Measurements from ENCODE around the gene SMC6. TPM values are rescaled to one million over a fixed set of nuclear protein-coding genes. Genes with fewer than 3 reads are reported as not detected.

SMC6 gene, protein sequence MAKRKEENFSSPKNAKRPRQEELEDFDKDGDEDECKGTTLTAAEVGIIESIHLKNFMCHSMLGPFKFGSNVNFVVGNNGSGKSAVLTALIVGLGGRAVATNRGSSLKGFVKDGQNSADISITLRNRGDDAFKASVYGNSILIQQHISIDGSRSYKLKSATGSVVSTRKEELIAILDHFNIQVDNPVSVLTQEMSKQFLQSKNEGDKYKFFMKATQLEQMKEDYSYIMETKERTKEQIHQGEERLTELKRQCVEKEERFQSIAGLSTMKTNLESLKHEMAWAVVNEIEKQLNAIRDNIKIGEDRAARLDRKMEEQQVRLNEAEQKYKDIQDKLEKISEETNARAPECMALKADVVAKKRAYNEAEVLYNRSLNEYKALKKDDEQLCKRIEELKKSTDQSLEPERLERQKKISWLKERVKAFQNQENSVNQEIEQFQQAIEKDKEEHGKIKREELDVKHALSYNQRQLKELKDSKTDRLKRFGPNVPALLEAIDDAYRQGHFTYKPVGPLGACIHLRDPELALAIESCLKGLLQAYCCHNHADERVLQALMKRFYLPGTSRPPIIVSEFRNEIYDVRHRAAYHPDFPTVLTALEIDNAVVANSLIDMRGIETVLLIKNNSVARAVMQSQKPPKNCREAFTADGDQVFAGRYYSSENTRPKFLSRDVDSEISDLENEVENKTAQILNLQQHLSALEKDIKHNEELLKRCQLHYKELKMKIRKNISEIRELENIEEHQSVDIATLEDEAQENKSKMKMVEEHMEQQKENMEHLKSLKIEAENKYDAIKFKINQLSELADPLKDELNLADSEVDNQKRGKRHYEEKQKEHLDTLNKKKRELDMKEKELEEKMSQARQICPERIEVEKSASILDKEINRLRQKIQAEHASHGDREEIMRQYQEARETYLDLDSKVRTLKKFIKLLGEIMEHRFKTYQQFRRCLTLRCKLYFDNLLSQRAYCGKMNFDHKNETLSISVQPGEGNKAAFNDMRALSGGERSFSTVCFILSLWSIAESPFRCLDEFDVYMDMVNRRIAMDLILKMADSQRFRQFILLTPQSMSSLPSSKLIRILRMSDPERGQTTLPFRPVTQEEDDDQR
- polyA plus RNA-seq (2012; ENCODE audit: missing spikeins), result 29.0 TPM

DNA sequence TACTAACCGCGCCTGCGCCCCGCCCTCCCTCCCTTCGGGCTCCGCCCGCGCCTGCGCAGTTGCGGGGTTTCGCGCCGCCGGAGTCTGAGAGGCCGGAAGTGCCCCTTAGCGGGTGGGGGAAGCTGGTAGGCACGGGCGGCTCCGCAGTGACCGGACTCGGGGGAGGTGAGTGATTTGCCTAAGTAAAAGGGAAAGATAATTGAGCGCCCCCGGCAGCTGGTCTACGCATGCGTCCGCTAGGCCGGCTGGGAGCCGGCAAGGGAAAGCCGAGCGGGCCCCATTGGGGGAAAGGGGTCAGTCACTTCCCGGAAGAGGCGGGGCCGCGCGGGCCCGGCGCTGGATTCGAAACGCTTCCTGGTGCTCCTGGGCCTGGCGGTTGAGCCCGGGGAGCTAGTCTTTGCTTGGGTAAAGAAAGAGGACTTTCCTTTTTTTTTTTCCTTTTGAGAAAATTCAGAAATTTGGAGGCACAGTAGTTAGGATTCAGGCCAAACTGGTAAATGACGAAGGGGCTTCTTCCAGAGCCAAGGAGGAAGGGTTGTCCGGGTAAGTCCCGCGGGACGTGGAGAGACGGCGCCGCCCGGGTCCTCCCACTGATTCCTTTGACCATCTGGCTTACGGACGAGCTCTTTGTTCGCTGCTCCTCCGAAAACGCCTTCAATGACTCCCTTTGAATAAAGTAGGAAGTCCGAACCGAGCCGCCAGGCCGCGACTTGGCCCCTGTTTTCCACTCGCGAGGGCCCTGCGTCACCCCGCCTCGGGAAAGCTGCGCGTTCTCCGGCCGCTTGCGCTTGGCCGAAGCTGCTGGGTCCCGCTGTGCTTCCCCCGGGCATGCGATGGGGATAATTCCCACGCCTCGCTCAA lies at the start of gene SMC6, which contains the start of gene GEN1:
Gene SMC6 (minus strand): TSS at position 8 of the 861 bp plus-strand sequence. CDS start 7,864 bp downstream, outside the sequence.
Gene GEN1 (plus strand): TSS at position 336 of the 861 bp plus-strand sequence. CDS start 5,806 bp downstream, outside the sequence.
- TF ChIP-seq POLR2A (IDR thresholded peaks at IDR 0.05; ENCODE audit: low read depth, low read length), result no peak; the same call in 1 of the 2 replicates
- TF ChIP-seq TAF1 (IDR thresholded peaks at IDR 0.05; ENCODE audit: borderline replicate concordance, low read depth, low read length), result 0 out of 2 replicates have a peak, but pooled peaks have one; percentile 38
- TF ChIP-seq POLR2AphosphoS5 (IDR thresholded peaks at IDR 0.05; ENCODE audit: low read depth, low read length), result no peak
- FAIRE-seq (peak; percentile 84), DNase-seq (ENCODE audit: insufficient read length) (peak; percentile 79)

DNA sequence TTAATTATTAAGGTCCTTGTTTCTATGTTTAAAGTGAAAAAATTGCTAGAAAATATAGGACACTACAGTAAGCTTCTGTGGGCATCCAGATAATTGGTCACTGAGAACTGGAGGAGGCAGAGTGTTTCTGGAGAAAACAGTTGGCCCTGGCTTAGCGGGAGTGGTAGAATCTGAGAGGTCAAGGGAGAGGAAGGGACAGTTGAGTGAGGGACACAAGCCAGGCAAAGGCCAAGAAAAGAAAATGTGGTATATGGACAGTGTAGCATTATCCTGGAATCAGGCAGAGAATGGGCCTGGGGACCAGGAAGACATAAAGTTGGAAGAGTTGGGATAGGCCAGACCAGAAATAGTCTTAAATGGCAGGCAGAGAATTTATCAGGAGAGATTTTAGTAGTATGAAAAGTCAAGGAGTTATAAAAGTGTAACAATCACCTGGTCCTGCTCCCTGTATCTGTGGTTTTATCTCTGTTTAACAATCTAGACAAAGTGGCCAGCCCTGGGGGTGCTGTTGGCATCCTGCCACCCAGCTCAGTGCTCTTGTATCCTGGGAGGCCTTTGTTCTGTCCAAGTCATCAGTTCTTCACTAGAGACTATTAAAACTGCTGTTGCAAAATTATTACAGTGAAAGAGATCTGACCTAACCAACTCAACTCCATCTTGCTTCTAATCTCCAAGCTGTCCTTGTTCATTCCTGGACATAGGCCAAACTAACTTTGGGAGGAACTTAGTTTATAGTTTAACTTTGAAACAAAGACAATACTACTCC lies 47.3 kb upstream of the SMC6 start:
- no peak for TF ChIP-seq POLR2A (IDR thresholded peaks at IDR 0.05; ENCODE audit: low read depth, low read length)
- TF ChIP-seq TAF1 (IDR thresholded peaks at IDR 0.05; ENCODE audit: borderline replicate concordance, low read depth, low read length), result no peak
- DNase-seq (ENCODE audit: insufficient read length) (no peak), FAIRE-seq (no peak)

DNA sequence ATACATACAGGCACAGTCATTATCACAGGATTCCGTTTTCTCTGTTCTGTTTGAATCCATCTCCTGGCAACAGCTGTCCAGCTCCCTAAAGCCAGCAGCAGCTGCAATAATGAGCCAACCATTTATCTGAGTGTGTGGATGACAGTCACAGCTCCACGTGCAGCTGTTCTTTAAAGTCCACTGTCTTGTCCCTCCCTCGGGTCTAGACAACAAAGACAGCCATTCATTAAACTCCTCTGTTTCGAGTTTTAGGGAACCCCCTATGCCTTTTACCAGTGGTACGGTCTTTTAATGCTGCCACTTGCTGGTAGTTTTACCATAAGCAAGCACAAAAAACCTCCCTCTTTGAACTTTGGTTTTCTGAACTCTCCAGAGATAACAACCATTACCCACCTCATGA lies 46.6 kb upstream of the SMC6 start:
- FAIRE-seq, result no peak
- TF ChIP-seq TAF1 (IDR thresholded peaks at IDR 0.05; ENCODE audit: borderline replicate concordance, low read depth, low read length) (no peak), POLR2AphosphoS5 (IDR thresholded peaks at IDR 0.05; ENCODE audit: low read depth, low read length) (no peak), POLR2A (IDR thresholded peaks at IDR 0.05; ENCODE audit: low read depth, low read length) (no peak)
- DNase-seq (ENCODE audit: insufficient read length), result no peak

DNA sequence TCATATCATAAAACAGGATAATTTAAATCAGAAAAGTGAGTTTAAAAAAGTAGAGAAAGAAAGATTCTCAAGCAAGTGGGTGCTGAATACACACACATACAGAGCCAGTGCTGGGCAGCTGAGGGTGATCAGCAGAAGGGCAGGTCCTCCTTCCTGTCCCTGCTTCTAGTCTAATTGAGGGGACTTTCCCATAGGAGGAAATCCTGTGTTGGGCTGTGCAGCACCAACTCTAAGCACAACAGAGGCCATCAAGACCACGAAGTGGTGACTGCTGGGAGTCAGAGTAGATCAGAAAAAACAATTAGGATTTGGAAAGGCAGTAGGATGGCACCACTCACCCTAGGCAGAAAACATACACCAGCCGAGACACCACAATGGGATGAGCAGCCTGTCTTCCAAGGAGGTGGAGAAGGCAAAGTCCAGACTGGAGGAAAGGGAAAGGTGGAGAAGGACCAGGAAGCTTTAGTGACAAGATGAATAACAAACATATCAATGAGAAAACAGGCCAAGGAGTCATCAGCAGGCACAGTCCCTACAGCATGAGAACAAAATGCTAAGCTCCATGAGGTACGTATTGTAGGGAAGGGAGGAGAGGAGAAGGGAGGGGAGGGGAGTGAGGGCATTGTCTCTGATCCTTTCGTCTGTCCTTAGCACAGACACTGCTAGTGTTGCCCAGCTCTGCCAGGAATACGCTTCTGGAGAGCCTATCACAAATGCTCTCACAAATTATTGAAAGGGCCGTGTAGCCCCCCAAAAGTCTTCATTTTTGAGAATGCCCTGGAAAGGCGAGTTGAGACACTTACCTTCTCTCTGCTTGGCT lies 45.9 kb upstream of the SMC6 start:
- no peak for FAIRE-seq
- DNase-seq (ENCODE audit: insufficient read length), result no peak
- no peak for TF ChIP-seq TAF1 (IDR thresholded peaks at IDR 0.05; ENCODE audit: borderline replicate concordance, low read depth, low read length)
- no peak for TF ChIP-seq POLR2AphosphoS5 (IDR thresholded peaks at IDR 0.05; ENCODE audit: low read depth, low read length)
- no peak for TF ChIP-seq POLR2A (IDR thresholded peaks at IDR 0.05; ENCODE audit: low read depth, low read length)

DNA sequence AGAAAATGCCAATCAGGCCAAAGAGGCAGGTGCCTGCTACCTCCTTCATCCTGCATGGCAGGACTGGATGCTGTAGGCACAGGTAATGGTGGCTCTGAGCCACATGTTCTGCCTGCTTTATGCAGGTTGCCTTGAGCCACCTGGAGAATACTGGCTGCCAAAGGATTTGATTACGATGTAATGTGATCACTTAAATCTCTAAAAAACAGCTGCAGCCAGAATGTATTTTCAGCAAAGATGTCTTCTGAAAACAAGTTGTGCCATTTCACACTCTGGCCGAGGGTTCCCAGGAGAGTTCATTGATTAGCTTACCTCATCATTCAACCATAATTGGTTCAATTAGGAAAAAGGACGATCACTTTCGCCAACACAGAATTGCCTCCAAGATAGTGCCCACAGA lies 44.7 kb upstream of the SMC6 start:
- no peak for TF ChIP-seq POLR2A (IDR thresholded peaks at IDR 0.05; ENCODE audit: low read depth, low read length)
- no peak for TF ChIP-seq TAF1 (IDR thresholded peaks at IDR 0.05; ENCODE audit: borderline replicate concordance, low read depth, low read length)
- TF ChIP-seq POLR2AphosphoS5 (IDR thresholded peaks at IDR 0.05; ENCODE audit: low read depth, low read length), result no peak
- DNase-seq (ENCODE audit: insufficient read length), result no peak
- FAIRE-seq, result no peak

DNA sequence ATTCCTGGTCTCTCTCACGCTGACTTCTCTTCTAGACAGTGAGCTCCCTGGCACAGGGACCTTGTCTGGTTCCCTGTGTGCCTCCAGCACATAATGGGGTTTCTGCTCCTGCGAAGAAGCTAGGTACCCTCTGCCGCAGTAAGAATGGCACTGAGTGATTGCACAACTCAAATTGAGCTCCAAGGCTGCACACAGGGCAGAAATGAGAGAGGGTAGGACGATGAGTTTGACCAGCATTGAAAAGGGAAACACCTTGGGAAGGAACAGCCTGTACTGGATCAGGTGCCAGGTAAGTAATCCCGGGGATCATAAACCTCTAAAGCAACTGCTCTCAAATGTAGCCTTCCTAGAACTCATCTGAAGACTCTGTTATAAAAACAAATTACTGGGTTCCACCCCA lies 41.7 kb upstream of the SMC6 start:
- FAIRE-seq (no peak), DNase-seq (ENCODE audit: insufficient read length) (no peak)
- TF ChIP-seq POLR2AphosphoS5 (IDR thresholded peaks at IDR 0.05; ENCODE audit: low read depth, low read length), result no peak
- no peak for TF ChIP-seq POLR2A (IDR thresholded peaks at IDR 0.05; ENCODE audit: low read depth, low read length)
- no peak for TF ChIP-seq TAF1 (IDR thresholded peaks at IDR 0.05; ENCODE audit: borderline replicate concordance, low read depth, low read length)

DNA sequence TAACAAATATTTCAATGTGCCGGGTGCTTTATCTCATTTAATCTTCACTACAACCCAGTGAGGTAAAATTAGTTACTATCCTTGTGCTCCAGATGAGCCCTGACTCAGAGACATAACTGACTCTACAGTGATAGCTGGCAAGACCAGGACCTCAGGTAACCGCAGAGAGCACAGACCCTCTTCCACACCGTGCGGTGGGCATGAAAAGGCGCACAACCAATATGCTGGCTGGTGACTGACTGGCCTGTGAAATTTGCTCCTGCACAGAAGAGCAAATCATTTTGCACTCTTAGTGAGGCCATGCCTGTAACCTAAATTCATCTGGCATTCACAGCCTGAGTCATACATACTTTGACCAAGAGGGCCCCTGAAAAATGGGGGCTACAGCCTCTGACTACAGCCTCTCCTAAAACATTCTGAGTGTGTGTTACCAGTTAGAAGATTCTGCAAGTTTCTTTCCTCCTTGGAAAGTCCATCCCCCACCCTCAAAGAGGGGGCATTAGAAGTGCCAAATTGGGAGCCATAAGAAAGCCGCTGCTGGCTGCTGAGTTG lies 40.3 kb upstream of the SMC6 start:
- FAIRE-seq (no peak), DNase-seq (ENCODE audit: insufficient read length) (no peak)
- TF ChIP-seq POLR2AphosphoS5 (IDR thresholded peaks at IDR 0.05; ENCODE audit: low read depth, low read length) (no peak), POLR2A (IDR thresholded peaks at IDR 0.05; ENCODE audit: low read depth, low read length) (no peak), TAF1 (IDR thresholded peaks at IDR 0.05; ENCODE audit: borderline replicate concordance, low read depth, low read length) (no peak)

DNA sequence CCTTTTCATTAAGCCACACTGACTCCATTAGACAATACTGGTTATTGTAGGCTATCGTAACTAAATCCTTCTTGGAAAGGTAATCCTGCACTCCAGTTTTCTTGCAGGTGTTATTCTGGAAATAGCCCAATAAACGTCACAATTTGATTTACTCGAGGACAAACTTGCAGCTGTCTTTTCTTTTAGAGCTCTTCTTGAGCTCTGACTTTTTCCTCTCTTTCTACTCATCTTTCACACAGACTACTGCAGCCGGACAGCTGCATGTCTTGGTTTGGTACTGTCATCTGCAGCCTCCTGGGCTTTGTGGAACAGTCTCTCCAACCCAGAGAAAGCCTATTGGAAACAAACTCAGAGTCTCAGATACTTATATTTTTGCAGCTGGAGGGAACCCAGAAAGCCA lies 39.7 kb upstream of the SMC6 start:
- TF ChIP-seq POLR2A (IDR thresholded peaks at IDR 0.05; ENCODE audit: low read depth, low read length), result no peak
- no peak for TF ChIP-seq POLR2AphosphoS5 (IDR thresholded peaks at IDR 0.05; ENCODE audit: low read depth, low read length)
- no peak for TF ChIP-seq TAF1 (IDR thresholded peaks at IDR 0.05; ENCODE audit: borderline replicate concordance, low read depth, low read length)
- DNase-seq (ENCODE audit: insufficient read length), result no peak
- no peak for FAIRE-seq

DNA sequence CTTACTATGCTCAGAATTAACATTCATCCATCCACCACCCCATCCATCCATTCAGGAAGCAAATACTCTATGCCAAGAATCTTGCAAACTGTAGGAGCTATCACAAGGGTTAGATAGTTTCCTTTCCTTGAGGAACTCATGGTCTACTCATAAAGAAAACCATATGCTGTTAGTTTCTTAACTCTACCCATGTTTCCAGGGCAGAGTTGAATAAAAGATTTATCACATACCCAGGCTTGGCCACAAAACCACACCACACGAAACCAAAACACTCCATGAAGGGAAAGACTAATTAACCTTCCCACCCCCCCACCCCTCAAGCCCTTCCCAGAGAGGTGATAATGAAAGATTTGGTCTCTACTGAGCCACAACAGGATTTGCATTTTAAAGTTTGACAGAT lies 38.9 kb upstream of the SMC6 start:
- FAIRE-seq, result no peak
- DNase-seq (ENCODE audit: insufficient read length), result no peak
- TF ChIP-seq TAF1 (IDR thresholded peaks at IDR 0.05; ENCODE audit: borderline replicate concordance, low read depth, low read length) (no peak), POLR2A (IDR thresholded peaks at IDR 0.05; ENCODE audit: low read depth, low read length) (no peak), POLR2AphosphoS5 (IDR thresholded peaks at IDR 0.05; ENCODE audit: low read depth, low read length) (no peak)

Data from GM12892 (cell line).